PC-9 (cell line): ENCODE data around the gene BCL2L14.

ENCODE experiments used
- CTCF ChIP-seq: fragments of 200-600 bp; sonication (generic); conservative IDR thresholded peaks from 2 replicates; pipeline ENCODE4 v1.6.1; 2017; ENCODE audit warnings: mixed run types, antibody characterized with exemption, mild to moderate bottlenecking, moderate library complexity
- EZH2 ChIP-seq: fragments of 200-600 bp; sonication (generic); IDR thresholded peaks from 2 replicates; pipeline ENCODE4 v1.8.0; 2017; ENCODE audit warnings: antibody characterized with exemption, low read depth

GRCh38 chr12:12138203-12139154 lies 67.7 kb downstream of the BCL2L14 start:
- no peak for TF ChIP-seq CTCF
- TF ChIP-seq EZH2 = no peak
